ENCODE measurements around the gene SLC4A11.

Gene SLC4A11

DNA sequence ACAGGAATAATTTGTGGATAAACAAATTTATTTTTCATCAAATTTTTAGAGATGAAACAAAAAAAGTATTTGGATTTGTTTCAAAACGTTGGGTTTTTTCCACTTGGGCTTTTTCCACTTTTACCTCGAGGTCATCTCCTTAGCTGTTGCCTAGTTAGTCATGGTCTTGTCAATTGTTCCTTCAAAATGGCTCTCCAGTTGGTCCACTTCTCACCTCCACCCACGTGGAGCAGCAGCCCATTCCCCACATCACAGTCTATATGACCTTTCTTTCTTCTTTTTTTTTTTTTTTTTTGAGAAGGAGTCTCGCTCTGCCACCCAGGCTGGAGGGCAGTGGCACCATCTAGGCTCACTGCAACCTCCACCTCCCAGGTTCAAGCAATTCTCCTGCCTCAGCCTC is 6.7 kb upstream of the SLC4A11 start:
- no peak for DNase-seq

DNA sequence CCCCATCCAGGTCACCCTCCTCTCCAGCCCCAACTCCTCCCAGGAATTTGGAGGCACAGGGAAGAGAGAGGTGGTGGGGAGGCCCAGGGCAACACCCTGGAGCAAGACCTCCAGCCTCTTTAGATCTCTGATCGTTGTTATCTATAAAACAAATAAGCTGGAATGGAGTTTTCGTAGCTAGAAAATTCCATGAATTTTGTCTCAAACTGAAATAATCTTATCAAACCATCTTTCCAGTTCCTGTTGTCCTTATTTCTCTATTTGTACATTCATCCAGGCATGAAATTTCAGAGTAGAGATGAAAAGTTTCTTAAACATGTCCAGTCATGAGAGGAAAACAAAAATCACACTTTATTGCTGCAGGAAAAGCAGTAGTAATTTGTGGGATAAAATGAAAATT is 6.2 kb upstream of the SLC4A11 start:
- DNase-seq = no peak

DNA sequence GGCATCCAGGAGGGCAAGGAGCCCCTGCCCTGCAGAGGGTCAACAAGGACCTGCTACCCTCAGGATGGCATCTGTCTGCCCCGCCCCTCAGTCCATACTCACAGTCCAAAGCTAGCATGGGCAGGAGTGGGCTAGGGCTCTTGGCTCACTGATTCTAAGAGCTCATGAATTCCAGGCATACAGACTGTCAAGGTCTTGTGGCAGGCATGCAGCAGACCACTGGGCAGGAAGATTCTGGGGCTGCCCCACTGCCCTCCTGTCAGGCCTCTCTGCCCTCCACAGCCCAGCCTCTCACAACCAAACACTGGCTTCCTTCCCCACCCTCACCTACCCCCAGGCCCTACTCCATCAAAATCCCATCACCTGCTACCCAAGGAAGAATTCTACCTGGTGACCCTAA is 5.6 kb upstream of the SLC4A11 start:
- DNase-seq = no peak

DNA sequence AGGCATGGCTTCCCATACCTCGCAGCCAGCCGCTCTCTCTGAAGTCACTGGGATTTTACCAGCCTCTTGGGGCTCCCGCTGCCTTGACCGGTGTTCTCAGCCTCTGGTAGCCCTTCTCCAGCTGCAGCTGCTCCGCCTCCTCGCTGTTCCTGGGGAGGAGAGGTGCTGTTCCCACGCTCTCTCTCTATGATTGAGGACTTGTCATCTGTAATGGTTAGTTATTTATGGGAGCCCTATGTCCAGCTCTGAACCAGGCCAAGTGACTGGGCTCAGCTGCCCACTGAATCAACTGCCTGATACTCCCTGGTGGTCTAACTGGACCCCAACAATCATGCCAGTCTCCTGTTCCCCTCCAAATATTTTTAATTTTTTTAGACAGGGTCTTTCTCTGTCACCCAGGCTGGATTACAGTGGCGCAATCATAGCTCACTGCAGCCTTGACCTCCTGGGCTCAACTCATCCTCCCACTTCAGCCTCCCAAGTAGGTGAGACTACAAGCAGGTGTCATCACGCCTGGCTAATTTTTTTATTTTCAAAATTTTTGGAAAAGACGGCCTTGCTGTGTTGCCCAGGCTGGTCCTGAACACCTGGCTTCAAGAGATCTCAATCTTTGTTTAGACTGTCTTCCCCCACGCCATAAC is 4.8 kb upstream of the SLC4A11 start:
- DNase-seq = no peak

DNA sequence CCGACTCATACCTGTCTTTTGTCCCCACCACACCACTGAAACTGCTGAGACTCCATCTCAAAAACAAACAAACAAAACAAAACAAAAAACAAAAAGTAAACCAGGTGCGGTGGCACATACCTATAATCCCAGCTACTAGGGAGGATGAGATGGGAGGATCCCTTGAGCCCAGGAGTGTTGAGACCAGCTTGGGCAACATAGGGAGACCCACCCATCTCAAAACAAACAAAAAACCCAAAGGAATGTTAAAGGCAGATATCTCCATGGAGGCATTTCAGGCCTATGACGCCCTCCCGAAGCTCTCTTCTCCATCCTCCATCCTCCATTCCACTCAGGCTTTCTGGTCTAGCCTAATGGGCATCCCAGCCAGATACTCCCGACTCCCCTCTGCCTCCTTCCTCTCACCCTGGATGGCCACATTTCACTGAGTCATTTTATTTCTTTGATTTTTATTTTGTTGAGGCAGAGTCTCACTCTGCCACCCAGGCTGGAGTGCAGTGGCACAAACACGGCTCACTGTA is 3.2 kb upstream of the SLC4A11 start:
- DNase-seq = no peak

DNA sequence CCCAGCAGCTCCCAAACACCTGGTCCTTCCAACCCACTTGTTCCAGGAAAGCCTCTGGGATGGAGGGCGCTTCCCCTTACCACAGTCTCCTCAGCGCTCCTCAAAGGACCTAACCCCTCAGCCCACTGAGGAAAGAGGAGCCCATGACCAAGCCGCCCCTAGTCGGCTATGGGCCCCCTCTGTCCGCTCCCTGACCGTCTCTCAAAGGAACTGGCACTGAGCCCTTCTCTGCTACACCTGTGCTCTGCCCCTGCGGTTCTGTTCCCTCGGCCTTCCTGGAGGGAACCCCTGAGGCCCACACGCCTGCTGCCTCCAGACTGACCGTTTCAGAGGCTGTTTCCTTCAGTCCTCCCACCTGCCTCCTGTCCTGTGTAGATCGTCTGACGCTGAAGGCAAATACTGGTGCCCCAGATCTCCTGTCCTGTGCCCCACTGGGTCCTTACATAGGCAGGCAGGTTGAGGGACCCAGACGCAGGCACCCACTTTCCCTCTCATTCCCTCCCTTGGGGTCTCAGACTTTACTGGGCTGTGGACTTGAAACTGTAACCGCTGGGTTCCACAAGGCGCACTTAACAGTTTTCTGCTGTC is 1.9 kb upstream of the SLC4A11 start:
- no peak for DNase-seq

DNA sequence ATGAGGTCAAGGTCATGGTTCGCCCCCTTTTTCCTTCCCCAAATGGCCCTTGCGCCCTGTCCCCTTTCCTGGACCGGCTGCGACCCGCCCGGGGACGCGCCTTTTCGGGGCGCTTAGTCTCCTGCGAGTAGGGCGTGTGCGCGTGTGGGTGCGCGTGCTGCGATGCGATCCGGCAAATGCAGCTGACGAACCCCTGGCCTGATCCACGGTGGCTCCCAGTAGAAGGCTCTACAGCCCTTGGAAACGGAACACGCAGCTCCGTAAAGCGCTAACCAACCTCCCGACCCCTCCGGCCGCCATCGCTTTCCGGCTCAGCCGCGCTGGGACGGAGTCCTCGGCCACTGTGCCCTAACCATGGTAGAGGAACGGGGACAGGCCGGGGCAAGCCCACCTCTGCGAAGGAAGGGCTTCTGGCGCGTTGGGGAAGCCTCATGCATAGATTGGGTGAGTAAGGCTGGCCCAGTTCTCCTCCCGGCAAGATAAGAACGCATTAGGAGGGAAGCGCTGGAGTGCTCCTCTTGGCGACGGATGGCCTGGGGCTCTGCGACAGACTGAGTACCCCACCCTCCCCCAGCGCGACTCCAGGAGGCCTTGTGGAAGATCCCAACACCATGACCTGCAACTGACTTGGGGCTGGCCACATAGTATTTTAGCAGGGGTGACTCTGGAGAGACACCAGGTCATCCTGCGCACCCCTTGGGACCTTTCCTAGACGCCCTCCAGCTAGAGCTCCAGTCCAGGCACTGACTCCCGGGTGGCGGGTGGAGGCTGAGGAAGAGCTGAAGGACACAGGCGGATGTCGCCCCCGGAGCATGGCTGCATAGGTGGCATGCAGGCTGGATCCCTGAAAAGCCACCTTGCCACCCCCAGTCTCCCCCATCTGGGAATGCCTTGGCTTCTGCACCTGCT is 1.1 kb upstream of the SLC4A11 start:
- DNase-seq = no peak

DNA sequence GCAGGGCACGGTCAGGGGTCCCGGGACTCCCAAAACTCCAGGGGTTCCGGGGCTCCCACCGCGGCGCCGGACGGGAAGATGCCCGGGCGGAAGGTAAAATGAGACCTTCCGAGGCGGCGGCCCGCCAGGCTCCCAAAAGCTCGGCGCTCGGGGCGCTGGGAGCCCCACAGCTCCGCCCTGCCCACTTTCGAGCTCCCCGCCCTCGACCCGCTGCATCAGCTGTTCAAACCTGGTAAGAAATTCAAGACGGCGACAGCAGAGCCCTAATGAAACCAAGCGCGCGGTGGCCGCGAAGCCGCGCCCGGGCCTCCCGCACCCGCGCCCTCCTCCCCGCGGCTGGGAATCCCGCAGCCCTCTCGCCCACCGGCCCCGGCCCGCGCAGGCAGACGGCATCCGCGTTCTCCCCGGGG is 369 bp downstream of the SLC4A11 start:
- DNase-seq = peak; percentile 43

DNA sequence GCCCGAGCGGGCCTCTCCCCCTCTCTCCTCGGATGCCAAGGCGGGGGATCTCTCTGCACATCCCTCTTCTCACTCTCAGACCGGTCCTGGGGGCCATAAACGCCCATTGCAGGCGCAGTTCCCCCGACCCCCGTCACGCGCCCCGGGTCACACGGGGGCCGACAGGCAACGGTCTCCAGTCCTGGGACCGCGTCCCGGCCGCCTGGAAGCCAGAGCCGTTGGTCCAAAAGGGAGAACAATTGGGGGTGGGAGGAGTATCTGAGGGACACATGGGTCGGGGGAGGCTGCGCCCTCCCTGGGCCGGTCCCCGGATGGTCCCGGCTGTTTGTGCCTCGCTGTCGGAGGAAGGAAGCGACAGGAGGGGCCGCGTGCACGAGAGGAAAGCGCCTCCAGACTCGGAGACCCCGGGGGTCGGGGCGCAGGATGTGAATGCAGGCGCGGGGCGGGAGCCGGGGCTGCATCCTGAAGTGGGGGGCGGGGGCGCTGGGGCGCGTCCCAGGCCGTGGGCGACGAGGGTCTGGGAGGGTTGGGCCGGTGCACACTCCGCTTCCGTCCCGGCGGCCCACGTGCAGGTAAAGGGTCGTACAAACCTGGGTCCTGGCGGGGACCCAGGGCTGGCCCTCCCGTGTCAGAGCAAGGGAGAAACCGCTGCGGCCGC is 903 bp downstream of the SLC4A11 start:
- DNase-seq = no peak

DNA sequence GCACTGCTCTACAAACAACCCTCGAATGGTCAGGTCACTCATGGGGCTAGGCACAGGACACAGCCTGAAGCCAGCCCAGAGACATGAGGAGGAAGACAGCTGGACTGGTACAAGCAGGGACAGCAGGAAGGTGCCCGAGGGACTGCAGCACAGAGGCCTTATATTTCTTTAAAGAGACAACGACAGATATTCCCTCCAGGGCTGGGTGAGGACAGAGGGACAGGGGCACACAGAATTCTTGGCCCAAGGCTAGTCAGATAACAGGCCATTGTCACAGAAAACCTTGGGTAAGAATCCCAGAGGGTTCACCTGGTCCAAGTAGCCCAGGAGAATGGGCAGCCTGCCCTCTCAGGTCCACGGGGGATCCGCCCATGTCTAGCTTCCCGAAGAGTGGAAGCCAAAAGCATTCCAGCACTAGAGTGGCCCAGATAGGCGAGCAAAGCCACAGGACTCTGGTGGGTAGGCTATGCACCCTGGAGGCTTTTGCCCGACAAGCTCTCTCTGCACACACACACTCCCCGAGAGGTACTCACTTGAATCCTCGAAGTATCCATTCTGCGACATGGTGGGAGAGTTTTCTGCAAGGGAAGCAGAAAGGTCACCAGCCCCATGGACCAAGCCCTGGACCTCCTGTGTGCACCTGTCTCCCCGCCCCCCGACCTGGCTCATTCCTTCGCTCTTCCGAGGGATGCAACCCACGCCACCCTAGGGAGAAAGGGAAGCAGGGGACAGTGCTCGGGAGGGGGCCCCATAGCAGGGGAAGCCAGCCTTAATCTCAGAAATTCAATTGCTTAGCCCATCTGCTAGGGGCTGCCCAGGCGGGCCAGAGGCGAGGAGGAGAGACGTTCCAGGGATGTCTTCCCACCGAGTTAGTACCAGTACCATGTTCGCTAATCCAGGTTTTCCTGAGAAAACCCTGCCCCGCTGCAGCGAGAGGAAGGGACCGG is 1.7 kb downstream of the SLC4A11 start:
- DNase-seq = no peak

DNA sequence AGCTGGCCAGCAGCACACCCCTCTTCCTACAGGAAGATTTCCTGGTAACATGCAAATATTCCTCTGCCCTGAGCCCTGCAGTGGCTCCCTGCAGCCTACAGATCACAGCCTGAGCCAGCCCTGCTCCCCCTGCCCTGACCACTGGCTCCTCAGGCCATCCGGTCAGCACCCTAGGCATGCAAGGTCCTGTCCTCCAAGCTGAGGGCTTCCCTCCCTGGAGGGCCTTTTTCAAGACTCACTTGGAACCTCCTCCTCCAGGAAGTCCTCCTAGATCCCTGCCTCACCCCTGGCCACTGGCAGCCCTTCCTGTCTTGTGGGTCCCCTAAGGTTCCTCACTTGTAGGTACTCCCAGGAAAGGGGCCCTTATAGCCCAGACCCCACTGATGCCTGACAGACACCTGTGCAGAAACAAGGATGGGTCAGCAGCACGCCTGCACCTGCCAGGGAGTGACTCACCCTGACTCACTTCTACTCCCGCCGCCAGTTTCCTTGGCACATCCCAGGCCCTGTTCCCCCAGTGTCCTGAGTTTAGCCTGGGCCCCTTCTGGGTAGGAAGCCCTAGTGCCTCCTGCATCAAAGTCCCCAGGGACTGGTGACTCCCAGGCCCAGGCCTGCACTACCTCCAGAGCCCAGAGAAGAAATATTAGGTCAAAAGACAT is 3.2 kb downstream of the SLC4A11 start:
- no peak for DNase-seq

DNA sequence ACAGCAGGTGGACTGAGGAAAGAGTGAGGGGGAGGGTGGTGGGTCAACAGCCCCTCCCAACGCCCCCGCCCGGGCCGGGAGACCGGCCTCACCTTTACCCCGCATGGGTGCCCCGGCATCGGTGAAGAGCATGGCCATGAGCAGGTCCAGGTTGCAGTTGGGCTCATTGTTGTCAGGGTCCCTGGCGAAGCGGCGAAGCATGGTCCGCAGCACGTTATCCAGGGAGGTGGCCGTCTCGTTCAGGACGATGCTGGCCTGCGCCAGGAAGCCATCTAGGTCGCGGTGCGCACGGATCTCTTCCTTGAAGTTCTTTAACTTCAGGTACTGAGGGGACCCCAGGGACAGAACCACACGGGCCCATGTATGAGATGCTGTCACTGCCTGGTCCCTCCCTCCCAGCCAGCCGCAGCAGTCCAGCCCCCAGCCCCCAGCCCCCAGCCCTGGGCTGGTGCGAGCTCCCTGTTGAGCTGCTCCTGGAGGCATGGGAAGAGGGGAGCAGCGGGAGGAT is 4.9 kb downstream of the SLC4A11 start:
- DNase-seq = no peak

DNA sequence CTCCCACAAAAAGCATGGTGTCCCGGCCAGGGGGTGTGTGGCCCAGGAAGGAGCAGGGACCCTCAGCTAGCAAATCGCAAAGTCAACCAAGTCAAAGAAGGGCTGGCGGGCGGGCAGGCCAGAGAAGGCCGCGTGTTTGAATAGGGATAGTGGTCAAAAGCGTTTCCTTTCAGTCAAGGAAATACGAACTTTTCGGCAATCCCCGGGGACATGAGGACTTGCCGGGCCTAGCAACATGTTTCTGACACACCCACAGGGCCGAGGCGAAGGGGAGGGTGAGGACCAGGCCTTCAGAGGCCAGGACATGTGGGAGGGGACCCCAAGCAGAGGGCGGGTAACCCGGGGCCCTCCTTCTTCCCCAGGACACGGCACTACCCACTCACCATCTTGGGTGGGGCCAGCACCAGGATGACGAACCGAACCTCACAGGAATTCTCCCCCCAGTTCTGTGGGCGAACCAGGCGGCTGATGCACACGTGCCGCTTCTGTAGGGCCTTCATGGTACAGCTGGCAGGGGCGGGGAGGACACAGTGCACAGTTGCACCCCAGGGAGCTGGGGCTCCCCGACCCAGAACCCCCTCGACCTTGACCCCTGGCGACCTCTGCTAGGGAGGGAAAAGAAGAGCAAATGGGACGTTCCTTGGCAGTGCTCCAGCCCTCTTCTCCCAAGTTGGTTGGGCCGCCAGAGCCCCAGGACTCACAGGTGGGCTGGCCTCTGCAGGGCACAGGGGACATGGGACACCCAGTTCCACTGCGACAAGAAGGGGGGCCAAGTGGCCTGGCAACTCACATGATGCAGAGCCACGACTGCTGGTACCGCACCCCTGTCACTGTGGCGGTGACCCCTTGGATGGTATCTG is 5.6 kb downstream of the SLC4A11 start:
- no peak for DNase-seq

DNA sequence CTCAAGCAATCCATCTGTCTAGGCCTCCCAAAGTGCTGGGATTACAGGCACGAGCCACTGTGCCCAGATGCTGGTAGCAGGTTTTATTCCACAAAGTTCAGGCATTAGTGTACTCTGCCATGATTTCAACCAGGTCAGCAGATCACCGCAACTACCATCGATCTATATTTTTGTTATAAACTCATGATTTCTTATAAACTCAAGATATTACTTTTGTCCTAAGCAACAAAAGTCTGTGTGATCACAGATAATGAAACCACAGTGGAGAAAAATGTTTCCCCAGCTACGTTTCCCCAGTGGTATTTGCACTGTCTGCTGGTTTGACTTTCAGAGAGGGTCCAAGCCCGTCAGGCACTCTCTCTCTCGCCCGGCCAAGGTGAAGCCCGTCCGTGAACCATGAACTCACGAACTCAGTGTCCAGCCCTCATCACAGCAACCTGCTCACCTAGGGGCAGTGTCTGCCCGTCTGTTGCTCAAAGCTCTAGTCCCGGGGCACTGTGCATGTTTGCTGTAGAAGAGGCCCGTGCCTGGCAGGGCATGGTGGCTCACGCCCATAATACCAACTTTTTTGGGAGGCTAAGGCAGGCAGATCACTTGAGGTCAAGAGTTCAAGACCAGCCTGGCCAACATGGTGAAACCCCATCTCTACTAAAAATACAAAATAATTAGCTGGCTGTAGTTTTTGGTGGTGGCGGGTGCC is 7.0 kb downstream of the SLC4A11 start:
- DNase-seq = no peak

DNA sequence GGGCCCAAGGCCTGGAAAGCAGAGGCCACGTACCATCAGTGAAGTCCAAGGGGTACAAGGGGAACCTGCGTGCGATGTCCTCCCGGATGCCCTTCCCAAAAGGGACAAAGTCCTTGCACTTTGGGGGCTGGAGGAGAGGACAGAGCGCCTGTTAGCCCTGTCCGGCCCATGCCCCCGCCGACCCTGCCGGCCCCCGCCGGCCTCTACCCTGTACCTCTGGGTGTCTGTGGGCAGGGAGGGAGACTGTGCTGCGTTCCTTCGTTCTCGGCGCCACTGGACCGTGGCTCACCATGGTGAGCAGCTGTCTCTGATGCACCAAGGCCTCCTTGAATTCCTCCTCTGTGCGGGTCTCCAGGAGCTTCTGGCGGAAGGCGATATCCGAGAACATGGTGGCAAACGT is 7.9 kb downstream of the SLC4A11 start:
- DNase-seq = no peak

DNA sequence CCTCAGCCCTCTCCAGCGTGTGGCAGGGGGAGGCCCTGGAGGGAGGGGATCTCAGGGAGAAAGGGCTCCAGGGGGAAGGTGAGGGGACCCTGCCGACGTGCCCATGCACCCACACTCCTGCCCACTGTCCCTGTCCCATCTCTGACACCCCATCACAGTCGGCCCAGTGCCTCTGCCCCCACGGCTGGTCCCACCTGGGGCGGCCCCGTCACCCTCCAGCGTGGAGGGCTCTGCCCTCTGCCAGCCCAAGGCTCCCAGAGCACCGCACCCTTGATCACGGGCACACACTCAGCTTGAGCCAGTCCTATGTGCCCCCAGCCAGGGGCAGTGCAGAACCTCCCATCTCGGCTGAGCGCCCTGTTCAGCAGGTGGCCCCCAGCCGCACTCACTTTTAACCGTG is 9.2 kb downstream of the SLC4A11 start:
- no peak for DNase-seq

DNA sequence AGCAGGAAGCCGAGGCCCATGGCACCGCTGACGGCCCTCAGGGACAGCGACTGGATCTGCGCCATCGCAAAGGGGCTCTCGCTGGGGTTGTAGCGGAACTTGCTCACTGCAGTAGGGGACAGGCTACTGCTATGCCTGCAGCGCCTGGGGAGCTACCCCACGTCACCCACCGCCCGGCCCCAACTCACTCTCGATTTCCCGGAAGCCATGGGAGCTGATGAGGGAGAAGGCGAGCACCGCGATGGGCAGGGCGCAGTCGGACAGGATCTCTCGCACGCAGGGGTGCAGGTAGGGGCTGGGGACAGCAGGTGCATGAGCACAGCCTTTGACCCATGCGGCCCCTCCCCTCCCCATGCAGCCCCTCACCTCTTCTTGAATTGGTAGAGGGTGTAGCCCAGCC is 9.8 kb downstream of the SLC4A11 start:
- no peak for DNase-seq

DNA sequence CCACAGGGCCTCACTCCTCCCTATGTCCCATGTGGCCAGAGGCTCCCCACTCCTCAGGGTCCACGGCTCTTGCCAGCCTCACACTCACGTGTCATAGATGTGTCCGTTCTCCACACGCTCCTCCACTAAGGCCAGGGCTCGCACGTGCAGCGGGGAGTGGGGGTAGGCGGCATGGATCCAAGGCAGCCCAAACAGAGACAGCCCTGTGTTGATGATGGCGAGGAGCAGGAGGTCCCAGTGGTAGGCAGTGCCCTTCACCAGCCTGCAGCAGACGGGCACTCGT is 10.3 kb downstream of the SLC4A11 start:
- no peak for DNase-seq

DNA sequence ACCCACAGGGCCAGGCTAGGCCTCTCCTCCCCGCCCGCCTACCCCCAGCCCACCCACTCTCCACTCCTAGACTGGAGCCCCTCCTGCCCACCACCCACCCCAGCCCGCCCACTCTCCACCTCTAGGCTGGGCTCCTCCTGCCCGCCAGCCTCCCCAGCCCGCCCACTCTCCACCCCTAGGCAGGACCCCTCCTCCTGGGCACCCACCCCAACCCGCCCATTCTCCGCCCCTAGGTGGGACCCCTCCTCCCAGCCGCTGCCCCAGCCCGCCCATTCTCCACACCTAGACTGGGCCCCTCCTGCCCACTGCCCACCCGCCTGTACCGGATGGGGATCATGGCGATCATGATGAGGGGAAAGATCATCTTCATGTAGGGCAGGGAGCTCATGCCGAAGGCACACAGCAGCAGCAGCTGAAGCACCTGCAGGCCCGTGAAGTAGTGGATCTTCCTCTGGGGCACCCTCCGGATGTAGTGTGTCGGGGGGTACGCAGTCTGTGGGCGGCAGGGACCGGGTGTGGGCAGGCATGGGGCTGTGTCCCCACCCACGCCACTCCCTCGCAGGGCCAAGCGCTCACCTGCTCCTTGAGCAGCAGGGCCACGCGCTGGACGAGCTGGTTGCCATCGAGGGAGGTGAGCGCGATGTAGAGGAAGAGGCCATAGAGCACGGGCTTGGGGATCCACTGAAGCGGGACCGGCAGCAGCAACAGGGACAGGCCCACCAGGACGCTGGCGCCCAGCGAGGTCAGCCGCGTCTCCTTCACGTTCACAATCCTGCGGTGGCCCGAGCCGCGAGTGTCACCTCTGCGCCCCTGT is 10.8 kb downstream of the SLC4A11 start:
- no peak for DNase-seq
